ENCODE measurements around the gene NXPH2.

Gene NXPH2

GRCh38 chr2:138689705-138690104, 90.5 kb downstream of the NXPH2 start:
- H3K9me2 ChIP-seq (ENCODE audit: low read depth, low read length), result no peaks in the 10 kb centered on the region

GRCh38 chr2:138682163-138682562, 98.0 kb downstream of the NXPH2 start:
- Histone ChIP-seq H3K4me2 (ENCODE audit: low read length) (no peak overlapping the region), H3K9me2 (ENCODE audit: low read depth, low read length) (no peaks in the 10 kb centered on the region), H3K79me2 (ENCODE audit: insufficient read depth, low read length) (no peaks in the 10 kb centered on the region)

More at GRCh38 chr2:138689705-138690104, 90.5 kb downstream of the NXPH2 start:
- H3K4me3 ChIP-seq (ENCODE audit: low read depth, low read length, poor library complexity, severe bottlenecking), result no peak overlapping the region
- H3K79me2 ChIP-seq (ENCODE audit: insufficient read depth, low read length), result no peaks in the 10 kb centered on the region
- no peak overlapping the region for H3K27ac ChIP-seq (ENCODE audit: low read depth, low read length, poor library complexity, severe bottlenecking)
- no peak overlapping the region for H2AFZ ChIP-seq (ENCODE audit: low read length)
- H3K36me3 ChIP-seq (ENCODE audit: insufficient read depth, low read length), result no peaks in the 10 kb centered on the region
- no peaks in the 10 kb centered on the region for H3K27me3 ChIP-seq (ENCODE audit: insufficient read depth, low read length)
- no peaks in the 10 kb centered on the region for H3F3A ChIP-seq (ENCODE audit: insufficient read depth, low read length)
- no peaks in the 10 kb centered on the region for H3K4me1 ChIP-seq (ENCODE audit: insufficient read depth, low read length, severe bottlenecking)
- H3K9me3 ChIP-seq (ENCODE audit: low read length), result no peaks in the 10 kb centered on the region
- no peaks in the 10 kb centered on the region for H4K20me1 ChIP-seq (ENCODE audit: insufficient read depth, low read length)
- H3K4me2 ChIP-seq (ENCODE audit: low read length), result no peak overlapping the region
- TF ChIP-seq EZH2 (IDR thresholded peaks at IDR 0.05; ENCODE audit: borderline replicate concordance, low read length), result no peak
- TF ChIP-seq, protein P1, sequence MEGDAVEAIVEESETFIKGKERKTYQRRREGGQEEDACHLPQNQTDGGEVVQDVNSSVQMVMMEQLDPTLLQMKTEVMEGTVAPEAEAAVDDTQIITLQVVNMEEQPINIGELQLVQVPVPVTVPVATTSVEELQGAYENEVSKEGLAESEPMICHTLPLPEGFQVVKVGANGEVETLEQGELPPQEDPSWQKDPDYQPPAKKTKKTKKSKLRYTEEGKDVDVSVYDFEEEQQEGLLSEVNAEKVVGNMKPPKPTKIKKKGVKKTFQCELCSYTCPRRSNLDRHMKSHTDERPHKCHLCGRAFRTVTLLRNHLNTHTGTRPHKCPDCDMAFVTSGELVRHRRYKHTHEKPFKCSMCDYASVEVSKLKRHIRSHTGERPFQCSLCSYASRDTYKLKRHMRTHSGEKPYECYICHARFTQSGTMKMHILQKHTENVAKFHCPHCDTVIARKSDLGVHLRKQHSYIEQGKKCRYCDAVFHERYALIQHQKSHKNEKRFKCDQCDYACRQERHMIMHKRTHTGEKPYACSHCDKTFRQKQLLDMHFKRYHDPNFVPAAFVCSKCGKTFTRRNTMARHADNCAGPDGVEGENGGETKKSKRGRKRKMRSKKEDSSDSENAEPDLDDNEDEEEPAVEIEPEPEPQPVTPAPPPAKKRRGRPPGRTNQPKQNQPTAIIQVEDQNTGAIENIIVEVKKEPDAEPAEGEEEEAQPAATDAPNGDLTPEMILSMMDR (IDR thresholded peaks at IDR 0.05; ENCODE audit: low read length), result no peak
- H3K9ac ChIP-seq (ENCODE audit: low read length), result no peak overlapping the region

DNA sequence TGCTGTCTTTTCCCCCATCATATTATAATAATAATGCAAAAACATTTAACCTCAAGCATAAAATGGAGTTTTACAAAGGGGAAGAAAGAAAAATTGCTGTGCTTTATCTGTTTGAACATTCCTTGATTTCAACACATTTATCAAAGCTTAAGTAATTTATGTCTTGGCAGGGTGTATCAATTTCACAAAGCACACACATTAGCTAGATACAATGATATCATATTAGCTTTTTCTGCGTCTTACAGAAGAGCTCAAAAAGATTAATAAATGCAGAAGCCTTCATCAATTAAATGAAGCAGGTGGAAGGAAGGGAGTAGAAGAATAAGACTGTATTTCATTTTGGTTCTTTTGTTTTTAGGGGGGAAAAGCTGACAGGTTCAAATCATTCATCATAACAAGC, 103.0 kb downstream of the NXPH2 start:
- no peak overlapping the region for H3K27ac ChIP-seq (ENCODE audit: low read depth, low read length, poor library complexity, severe bottlenecking)
- H3K4me1 ChIP-seq (ENCODE audit: insufficient read depth, low read length, severe bottlenecking), result no peaks in the 10 kb centered on the region
- TF ChIP-seq, protein P1 (IDR thresholded peaks at IDR 0.05; ENCODE audit: low read length), result no peak
- TF ChIP-seq EZH2 (IDR thresholded peaks at IDR 0.05; ENCODE audit: borderline replicate concordance, low read length), result no peak
- H4K20me1 ChIP-seq (ENCODE audit: insufficient read depth, low read length), result no peaks in the 10 kb centered on the region
- H3K9me2 ChIP-seq (ENCODE audit: low read depth, low read length), result no peaks in the 10 kb centered on the region
- H3K36me3 ChIP-seq (ENCODE audit: insufficient read depth, low read length), result no peaks in the 10 kb centered on the region
- no peak overlapping the region for H3K4me3 ChIP-seq (ENCODE audit: low read depth, low read length, poor library complexity, severe bottlenecking)
- no peaks in the 10 kb centered on the region for H3K27me3 ChIP-seq (ENCODE audit: insufficient read depth, low read length)
- H2AFZ ChIP-seq (ENCODE audit: low read length), result no peak overlapping the region
- H3K79me2 ChIP-seq (ENCODE audit: insufficient read depth, low read length), result no peaks in the 10 kb centered on the region
- H3F3A ChIP-seq (ENCODE audit: insufficient read depth, low read length), result no peaks in the 10 kb centered on the region
- H3K9me3 ChIP-seq (ENCODE audit: low read length), result no peaks in the 10 kb centered on the region
- no peak overlapping the region for H3K4me2 ChIP-seq (ENCODE audit: low read length)
- H3K9ac ChIP-seq (ENCODE audit: low read length), result no peak overlapping the region

More at GRCh38 chr2:138682163-138682562, 98.0 kb downstream of the NXPH2 start:
- H3K4me1 ChIP-seq (ENCODE audit: insufficient read depth, low read length, severe bottlenecking), result no peaks in the 10 kb centered on the region
- no peak overlapping the region for H3K27ac ChIP-seq (ENCODE audit: low read depth, low read length, poor library complexity, severe bottlenecking)
- no peak overlapping the region for H3K4me3 ChIP-seq (ENCODE audit: low read depth, low read length, poor library complexity, severe bottlenecking)
- no peak overlapping the region for H3K9ac ChIP-seq (ENCODE audit: low read length)
- H4K20me1 ChIP-seq (ENCODE audit: insufficient read depth, low read length), result no peaks in the 10 kb centered on the region
- H3K27me3 ChIP-seq (ENCODE audit: insufficient read depth, low read length), result no peaks in the 10 kb centered on the region
- H2AFZ ChIP-seq (ENCODE audit: low read length), result no peak overlapping the region
- H3K36me3 ChIP-seq (ENCODE audit: insufficient read depth, low read length), result no peaks in the 10 kb centered on the region
- H3K9me3 ChIP-seq (ENCODE audit: low read length), result no peaks in the 10 kb centered on the region
- TF ChIP-seq, protein P1 (IDR thresholded peaks at IDR 0.05; ENCODE audit: low read length), result no peak
- no peak for TF ChIP-seq EZH2 (IDR thresholded peaks at IDR 0.05; ENCODE audit: borderline replicate concordance, low read length)
- H3F3A ChIP-seq (ENCODE audit: insufficient read depth, low read length), result no peaks in the 10 kb centered on the region
